GM10248 (cell line): Measurements from ENCODE around the gene KRT6C.

Experiments
- CTCF ChIA-PET: fragments of 300-600 bp; sonication (Branson Sonifier 250); formaldehyde crosslinking; extraction: SDS; loops from one replicate; lab custom pipeline; 2021; ENCODE audit warnings: antibody characterized with exemption; lab: Yijun Ruan, JAX
- POLR2A ChIA-PET: fragments of 350-650 bp; sonication (Branson Sonifier 250); formaldehyde crosslinking; extraction: SDS; loops from one replicate; lab custom pipeline; 2020; ENCODE audit warnings: antibody characterized with exemption; lab: Yijun Ruan, JAX
- DNase-seq: peaks from one replicate; pipeline ENCODE4 v3.0.0; 2012; ENCODE audit errors: extremely low spot score
- TF ChIP-seq, protein P1 (sequence below): IDR thresholded peaks from 2 replicates; pipeline ENCODE4 v1.5.1; 2012; ENCODE audit warnings: mild to moderate bottlenecking, low read depth; ENCODE audit errors: extremely low read depth, missing control alignments, control extremely low read depth

The KRT6C gene

GRCh38 chr12:52486166-52487105 lies 12.8 kb upstream of the KRT6C start:
- TF ChIP-seq, protein P1, sequence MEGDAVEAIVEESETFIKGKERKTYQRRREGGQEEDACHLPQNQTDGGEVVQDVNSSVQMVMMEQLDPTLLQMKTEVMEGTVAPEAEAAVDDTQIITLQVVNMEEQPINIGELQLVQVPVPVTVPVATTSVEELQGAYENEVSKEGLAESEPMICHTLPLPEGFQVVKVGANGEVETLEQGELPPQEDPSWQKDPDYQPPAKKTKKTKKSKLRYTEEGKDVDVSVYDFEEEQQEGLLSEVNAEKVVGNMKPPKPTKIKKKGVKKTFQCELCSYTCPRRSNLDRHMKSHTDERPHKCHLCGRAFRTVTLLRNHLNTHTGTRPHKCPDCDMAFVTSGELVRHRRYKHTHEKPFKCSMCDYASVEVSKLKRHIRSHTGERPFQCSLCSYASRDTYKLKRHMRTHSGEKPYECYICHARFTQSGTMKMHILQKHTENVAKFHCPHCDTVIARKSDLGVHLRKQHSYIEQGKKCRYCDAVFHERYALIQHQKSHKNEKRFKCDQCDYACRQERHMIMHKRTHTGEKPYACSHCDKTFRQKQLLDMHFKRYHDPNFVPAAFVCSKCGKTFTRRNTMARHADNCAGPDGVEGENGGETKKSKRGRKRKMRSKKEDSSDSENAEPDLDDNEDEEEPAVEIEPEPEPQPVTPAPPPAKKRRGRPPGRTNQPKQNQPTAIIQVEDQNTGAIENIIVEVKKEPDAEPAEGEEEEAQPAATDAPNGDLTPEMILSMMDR: no peak
- ChIA-PET POLR2A (no interaction called here), CTCF (no interaction called here)
- DNase-seq: no peak

DNA sequence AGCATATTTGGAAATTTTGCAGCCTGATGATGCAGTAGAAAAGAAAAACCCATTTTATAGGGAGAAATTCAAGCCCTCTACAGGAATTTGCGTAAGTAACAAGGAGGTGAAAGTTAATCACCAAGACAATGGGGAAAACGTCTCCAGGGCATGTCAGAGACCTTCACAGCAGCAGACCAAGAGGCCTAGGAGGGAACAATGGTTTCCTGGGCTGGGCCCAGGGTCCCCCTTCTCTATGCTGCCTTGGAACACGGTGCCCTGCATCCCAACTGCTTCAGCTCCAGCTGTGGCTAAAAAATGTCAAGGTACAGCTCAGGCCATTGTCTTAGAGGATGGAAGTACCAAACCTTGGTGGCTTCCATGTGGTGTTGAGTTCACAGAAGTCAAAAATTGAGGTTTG lies 6.5 kb upstream of the KRT6C start:
- POLR2A ChIA-PET: no interaction called here
- no peak for DNase-seq
- TF ChIP-seq, protein P1: no peak
- CTCF ChIA-PET: interaction anchor here (1.4 kb wide), 1 partner anchor 9 kb away, joined by 3 read pairs; no protein-coding TSS in a partner anchor

- no peak for DNase-seq
Observed at GRCh38 chr12:52477651-52478050, 4.0 kb upstream of the KRT6C start.

DNA sequence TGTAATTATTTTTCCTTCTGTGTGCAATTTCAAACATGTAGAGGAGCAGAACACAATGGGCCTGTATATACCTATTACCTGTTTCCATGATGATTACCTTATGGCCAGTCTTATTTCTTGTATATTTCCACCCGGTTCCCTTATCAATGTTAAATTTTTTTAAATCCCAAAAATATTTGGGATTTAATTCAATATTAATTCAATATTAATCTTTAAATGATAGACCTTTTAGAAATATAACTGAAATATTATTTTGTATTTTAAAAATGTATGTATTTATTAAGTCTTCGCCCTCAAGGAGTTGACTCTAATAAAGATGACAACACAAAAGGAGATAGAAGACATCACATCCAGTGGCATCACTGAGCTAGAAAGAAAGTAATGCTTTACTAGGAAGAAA lies 607 bp upstream of the KRT6C start:
- CTCF ChIA-PET: no interaction called here
- no peak for DNase-seq
- POLR2A ChIA-PET: no interaction called here
- TF ChIP-seq, protein P1: no peak

More at GRCh38 chr12:52477651-52478050, 4.0 kb upstream of the KRT6C start:
- POLR2A ChIA-PET: no interaction called here
- CTCF ChIA-PET: interaction anchor here (1.2 to 1.3 kb wide), 3 partner anchors 9 to 402 kb away, joined by 3 read pairs; no protein-coding TSS in a partner anchor
- TF ChIP-seq, protein P1: no peak

DNA sequence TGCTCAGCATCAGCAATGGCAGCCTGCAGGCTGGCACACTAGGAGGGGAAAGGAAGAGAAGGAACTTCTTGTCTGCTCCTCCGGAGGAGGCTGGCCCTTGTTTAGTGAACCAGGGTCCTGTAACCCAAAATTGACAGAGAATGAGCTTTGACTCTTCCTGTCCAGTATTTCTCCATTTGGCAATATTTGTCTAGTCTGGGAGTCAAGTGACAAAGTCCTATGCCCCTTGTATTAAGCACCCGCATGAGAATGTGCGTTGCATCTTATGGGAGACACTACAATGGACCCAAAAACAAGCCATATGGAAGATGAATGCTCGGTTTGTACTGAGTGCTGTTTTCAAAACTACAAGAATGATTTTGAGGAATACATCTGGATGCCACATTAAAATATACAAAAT lies 3.8 kb downstream of the KRT6C start:
- ChIA-PET POLR2A (no interaction called here), CTCF (no interaction called here)
- DNase-seq: no peak
- TF ChIP-seq, protein P1: no peak

GRCh38 chr12:52464897-52465296 lies 8.7 kb downstream of the KRT6C start:
- POLR2A ChIA-PET: no interaction called here
- TF ChIP-seq, protein P1: no peak
- CTCF ChIA-PET: interaction anchor here (1.6 kb wide), 1 partner anchor 137 kb away, joined by 3 read pairs; no protein-coding TSS in a partner anchor
- no peak for DNase-seq
